ENCODE measurements around the gene ABCA2. TPM values are rescaled to one million over a fixed set of nuclear protein-coding genes. Genes with fewer than 3 reads are reported as not detected.

ABCA2 gene
- total and polyA plus RNA-seq, 11 donors = 13.1 to 44.3 (median 30.6) TPM

DNA sequence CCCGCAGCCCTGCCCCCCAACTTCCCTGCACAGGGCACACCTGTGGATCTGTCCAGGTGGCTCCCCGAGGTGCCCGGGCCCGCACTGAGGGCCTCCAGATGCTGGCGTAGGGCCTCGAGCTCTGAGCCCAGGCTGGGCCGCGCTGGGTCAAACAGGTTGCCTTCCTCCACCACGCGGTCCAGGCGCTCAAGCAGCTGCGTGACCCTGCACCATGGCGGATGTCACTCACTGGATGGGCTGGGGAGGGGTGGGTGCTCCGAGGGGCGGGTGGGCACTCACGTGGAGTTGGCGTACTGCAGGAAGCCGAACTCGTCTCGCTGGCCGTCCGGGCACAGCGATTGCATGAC lies 5.4 kb downstream of the ABCA2 start:
- intact Hi-C loops (cut with DNase I) = loop anchor here in 1 of 10 donors (10.0 kb wide), 1 partner anchor 138 kb away; the partner anchor contains the start of gene TRAF2
- 93 to 96% (median 94%) methylated on average over 12 to 23 of the region's 23 CpGs for WGBS, 4 donors
- H3K36me3 ChIP-seq = peaks cover 0 to 27% (median 7%) of the 10 kb centered on the region in 9 donors
- TF ChIP-seq POLR2A (IDR thresholded peaks at IDR 0.05) = no peak
- TF ChIP-seq CTCF (IDR thresholded peaks at IDR 0.05) = no peak
- no peak for ATAC-seq
- no peaks in the 10 kb centered on the region for H3K27me3 ChIP-seq
- H3K27ac ChIP-seq = no peak overlapping the region
- DNase-seq = no peak
- peaks cover 0 to 18% (median 11%) of the 10 kb centered on the region in 12 donors for H3K4me1 ChIP-seq
- H3K9me3 ChIP-seq = no peaks in the 10 kb centered on the region
- no peak overlapping the region for H3K4me3 ChIP-seq

DNA sequence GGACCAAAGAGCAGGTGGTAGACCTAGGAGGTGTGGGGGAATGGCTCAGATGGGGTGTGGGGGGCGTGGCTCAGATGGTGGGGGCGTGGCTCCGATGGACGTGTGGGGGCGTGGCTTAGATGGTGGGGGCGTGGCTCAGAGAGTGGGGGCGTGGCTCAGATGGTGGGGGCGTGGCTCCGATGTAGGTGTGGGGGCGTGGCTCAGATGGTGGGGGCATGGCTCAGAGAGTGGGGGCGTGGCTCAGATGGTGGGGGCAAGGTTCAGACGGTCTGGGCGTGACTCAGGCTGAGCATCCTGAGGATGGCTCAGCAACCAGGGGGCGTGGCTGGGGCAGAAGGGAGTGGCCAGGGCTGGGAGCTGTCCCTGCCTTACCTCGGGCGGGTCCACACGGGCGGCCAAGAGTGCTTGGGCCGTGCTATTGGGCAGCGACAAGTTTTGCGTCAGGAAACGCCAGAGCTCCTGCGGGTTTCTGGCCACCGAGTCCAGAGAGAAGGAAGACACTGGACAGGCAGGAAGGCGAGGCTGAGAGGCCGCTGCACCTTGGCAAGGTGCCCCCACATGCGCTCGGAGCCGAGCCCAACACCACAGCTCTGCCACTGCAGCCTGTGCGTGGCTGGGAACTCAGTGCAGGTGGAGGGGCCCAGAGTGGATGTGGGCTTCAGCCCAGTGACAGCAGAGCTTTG lies 5.9 kb downstream of the ABCA2 start:
- no peak for TF ChIP-seq POLR2A (IDR thresholded peaks at IDR 0.05)
- no peak for TF ChIP-seq CTCF (IDR thresholded peaks at IDR 0.05)
- no peaks in the 10 kb centered on the region for H3K27me3 ChIP-seq
- no peak overlapping the region for H3K4me3 ChIP-seq
- ATAC-seq (peak in 3 of 4 donors; percentile 12 to 41 (median 21)), DNase-seq (no peak)
- H3K27ac ChIP-seq = no peak overlapping the region
- H3K36me3 ChIP-seq = peaks cover 0 to 32% (median 11%) of the 10 kb centered on the region in 9 donors
- peaks cover 0 to 13% (median 6%) of the 10 kb centered on the region in 12 donors for H3K4me1 ChIP-seq
- H3K9me3 ChIP-seq = no peaks in the 10 kb centered on the region
- intact Hi-C loops (cut with DNase I) = loop anchor here in 1 of 10 donors (10.0 kb wide), 1 partner anchor 137 kb away; the partner anchor contains the start of gene TRAF2
- WGBS, 4 donors = 65 to 74% (median 71%) methylated on average over 6 to 30 of the region's 30 CpGs

- DNase-seq (no peak), ATAC-seq (no peak)
- Histone ChIP-seq H3K27ac (no peak overlapping the region), H3K4me3 (no peak overlapping the region), H3K36me3 (peaks cover 0 to 38% (median 17%) of the 10 kb centered on the region in 9 donors), H3K27me3 (no peaks in the 10 kb centered on the region), H3K9me3 (no peaks in the 10 kb centered on the region), H3K4me1 (peaks cover 0 to 7% (median 2%) of the 10 kb centered on the region in 12 donors)
- no peak for TF ChIP-seq POLR2A (IDR thresholded peaks at IDR 0.05)
- no peak for TF ChIP-seq CTCF (IDR thresholded peaks at IDR 0.05)
- WGBS, 4 donors = 85 to 96% (median 91%) methylated on average over 2 to 6 of the region's 6 CpGs
- intact Hi-C loops (cut with DNase I) = loop anchor here in 1 of 10 donors (10.0 kb wide), 1 partner anchor 137 kb away; the partner anchor contains the start of gene TRAF2
These were observed 6.5 kb downstream of the ABCA2 start for GRCh38 chr9:137021568-137021978.

GRCh38 chr9:137020771-137021567 lies 7.1 kb downstream of the ABCA2 start:
- intact Hi-C loops (cut with DNase I) = loop anchor here in 1 of 10 donors (10.0 kb wide), 1 partner anchor 136 kb away; the partner anchor contains the start of gene TRAF2
- Histone ChIP-seq H3K4me3 (no peak overlapping the region), H3K4me1 (peaks cover 0 to 1% (median 0%) of the 10 kb centered on the region in 12 donors), H3K27ac (no peak overlapping the region), H3K36me3 (peaks cover 0 to 44% (median 23%) of the 10 kb centered on the region in 9 donors), H3K9me3 (no peaks in the 10 kb centered on the region), H3K27me3 (no peaks in the 10 kb centered on the region)
- ATAC-seq (no peak), DNase-seq (no peak)
- TF ChIP-seq CTCF (IDR thresholded peaks at IDR 0.05) = no peak
- TF ChIP-seq POLR2A (IDR thresholded peaks at IDR 0.05) = no peak
- 94 to 97% (median 95%) methylated on average over 18 to 32 of the region's 32 CpGs for WGBS, 4 donors
